ENCODE measurements around the gene DIO1. TPM values are rescaled to one million over a fixed set of nuclear protein-coding genes. Genes with fewer than 3 reads are reported as not detected.
A peak's percentile ranks its signal among the peaks of the same experiment; 100 is the strongest.

DIO1 gene
- polyA plus RNA-seq, 3 donors = 0.22 to 0.73 TPM; not detected in 1

DNA sequence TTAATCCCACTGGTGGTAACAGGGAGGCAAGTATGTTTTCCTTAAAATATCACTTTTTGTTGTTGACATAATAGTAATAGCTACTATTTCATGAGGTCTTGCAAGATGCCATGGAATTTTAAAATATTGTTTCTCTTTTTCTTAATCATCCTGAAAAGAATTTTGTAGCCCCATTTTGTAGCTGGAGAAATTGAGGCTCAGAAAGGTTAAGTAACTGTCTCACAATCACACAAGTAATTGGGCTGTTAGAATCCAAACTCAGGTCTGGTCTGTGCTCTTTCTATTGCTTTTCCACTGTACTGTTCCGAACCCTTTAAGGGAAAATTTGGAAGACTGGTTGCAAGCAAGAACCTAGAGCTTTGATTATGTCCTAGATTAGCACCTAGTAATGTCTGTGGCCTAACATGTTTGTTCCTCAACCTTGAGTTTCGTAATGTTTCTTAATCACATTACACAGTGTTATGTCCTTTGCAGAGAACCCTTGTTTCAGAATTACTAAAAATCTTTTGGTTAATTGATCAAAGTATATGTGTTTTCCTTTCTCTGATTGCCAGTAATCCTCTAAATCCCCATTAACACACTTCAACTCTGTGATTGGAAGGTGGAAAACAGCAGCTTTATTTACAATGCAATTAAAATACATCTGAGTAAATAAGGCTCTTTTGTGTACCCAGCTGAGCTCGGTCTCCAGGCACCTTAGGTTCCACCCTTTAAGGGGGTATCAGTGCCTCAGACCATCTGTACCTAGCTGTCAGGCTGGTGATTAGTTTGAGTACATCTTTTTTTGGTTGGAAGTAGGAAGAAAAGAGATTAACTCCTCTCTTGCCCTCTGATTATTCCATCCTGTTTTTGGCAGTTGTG lies 62.6 kb downstream of the DIO1 start:
- no peak overlapping the region for H3K4me3 Mint-ChIP-seq
- Histone ChIP-seq H3K4me1 (ENCODE audit: control insufficient read depth in 1 of 2, insufficient read depth in 2 of 2, low read length in 2 of 2) (peaks cover 7 to 15% of the 10 kb centered on the region in 2 donors), H3K79me2 (ENCODE audit: insufficient read depth, low read length) (no peaks in the 10 kb centered on the region), H3K27ac (ENCODE audit: low read depth in 1 of 2, low read length in 2 of 2) (peak overlapping the region in 1 of 2 donors; percentile 72), H4K20me1 (ENCODE audit: insufficient read depth, low read length) (no peaks in the 10 kb centered on the region), H3K4me2 (replicated peaks; ENCODE audit: extremely low read depth, low read length, poor library complexity, severe bottlenecking) (no peak overlapping the region), H3K36me3 (replicated peaks in 1 of 2; ENCODE audit: control insufficient read depth in 1 of 2, insufficient read depth in 2 of 2, low read length in 2 of 2) (peaks cover 20 to 35% of the 10 kb centered on the region in 2 donors), H3K27me3 (ENCODE audit: control insufficient read depth in 2 of 2, insufficient read depth in 2 of 2, low read length in 2 of 2) (no peaks in the 10 kb centered on the region), H3K4me3 (replicated peaks in 1 of 3; ENCODE audit: low read depth in 2 of 3, low read length in 3 of 3) (no peak overlapping the region), H3K9me3 (replicated peaks in 1 of 2; ENCODE audit: control insufficient read depth in 1 of 2, insufficient read depth in 1 of 2, low read length in 2 of 2) (no peaks in the 10 kb centered on the region), H3K9ac (ENCODE audit: insufficient read depth, low read length, poor library complexity, severe bottlenecking) (no peak overlapping the region), H2AFZ (ENCODE audit: insufficient read depth, low read depth, low read length, poor library complexity, severe bottlenecking) (peak overlapping the region; percentile 20)
- DNase-seq = peak in 1 of 3 donors; percentile 13
- H3K27ac Mint-ChIP-seq = peak overlapping the region in 3 of 7 donors; percentile 65 to 74 (median 73)
- peaks cover 0 to 2% (median 0%) of the 10 kb centered on the region in 7 donors for H3K9me3 Mint-ChIP-seq
- no peaks in the 10 kb centered on the region for H3K27me3 Mint-ChIP-seq (ENCODE audit: low read depth in 3 of 3)
- peaks cover 11% of the 10 kb centered on the region for H3K4me1 Mint-ChIP-seq
- no peak for TF ChIP-seq CTCF (IDR thresholded peaks at IDR 0.05)
- intact Hi-C loops (cut with micrococcal nuclease) = no loop called here
- peaks cover 31 to 47% of the 10 kb centered on the region in 2 donors for H3K36me3 Mint-ChIP-seq
- WGBS (ENCODE audit: insufficient coverage) = 100% methylated on average over 1 of the region's 3 CpGs

DNA sequence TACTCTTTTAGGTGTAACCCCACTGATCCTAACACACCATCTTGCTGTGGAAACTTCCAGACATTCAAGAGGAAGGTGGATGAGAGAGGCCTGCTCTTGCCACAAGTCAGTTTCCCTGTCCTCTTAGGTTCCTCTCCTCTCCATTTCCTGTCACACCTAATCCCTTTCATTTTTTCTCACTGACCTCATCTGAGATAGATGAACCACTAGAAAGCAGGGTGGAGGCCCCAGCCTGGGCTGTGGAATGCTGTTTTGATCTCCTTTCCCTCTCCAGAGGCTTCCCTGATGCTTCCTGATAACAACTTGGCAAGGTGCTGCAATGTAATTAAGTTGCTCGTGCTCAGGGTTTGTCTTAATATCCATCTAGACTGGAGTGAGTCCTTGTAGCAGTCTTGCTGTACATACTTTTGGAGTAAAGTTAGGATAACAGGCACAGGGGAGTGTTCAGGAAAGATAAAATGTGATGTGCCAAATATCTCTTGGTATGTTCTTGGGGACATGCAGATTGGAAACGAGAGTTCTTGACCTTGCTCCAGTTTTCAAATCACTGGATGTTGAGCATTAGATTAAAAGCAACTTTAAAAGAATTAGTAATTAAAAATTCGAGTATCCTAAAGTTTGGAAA lies 63.3 kb downstream of the DIO1 start:
- no peak for TF ChIP-seq CTCF (IDR thresholded peaks at IDR 0.05)
- peak overlapping the region; percentile 20 for H2AFZ ChIP-seq (ENCODE audit: insufficient read depth, low read depth, low read length, poor library complexity, severe bottlenecking)
- no peaks in the 10 kb centered on the region for H3K9me3 ChIP-seq (replicated peaks in 1 of 2; ENCODE audit: control insufficient read depth in 1 of 2, insufficient read depth in 1 of 2, low read length in 2 of 2)
- WGBS (ENCODE audit: insufficient coverage) = 88% methylated on average over 1 of the region's 3 CpGs
- Mint-ChIP-seq H3K27me3 (ENCODE audit: low read depth in 3 of 3) (no peaks in the 10 kb centered on the region), H3K4me3 (no peak overlapping the region), H3K36me3 (peaks cover 30 to 42% of the 10 kb centered on the region in 2 donors), H3K27ac (peak overlapping the region in 5 of 7 donors; percentile 10 to 74 (median 70)), H3K4me1 (peaks cover 11% of the 10 kb centered on the region), H3K9me3 (peaks cover 0 to 2% (median 0%) of the 10 kb centered on the region in 7 donors)
- H3K4me1 ChIP-seq (ENCODE audit: control insufficient read depth in 1 of 2, insufficient read depth in 2 of 2, low read length in 2 of 2) = peaks cover 7 to 15% of the 10 kb centered on the region in 2 donors
- H3K79me2 ChIP-seq (ENCODE audit: insufficient read depth, low read length) = no peaks in the 10 kb centered on the region
- DNase-seq = no peak
- intact Hi-C loops (cut with micrococcal nuclease) = no loop called here
- H3K36me3 ChIP-seq (replicated peaks in 1 of 2; ENCODE audit: control insufficient read depth in 1 of 2, insufficient read depth in 2 of 2, low read length in 2 of 2) = peaks cover 15 to 35% of the 10 kb centered on the region in 2 donors
- no peak overlapping the region for H3K4me3 ChIP-seq (replicated peaks in 1 of 3; ENCODE audit: low read depth in 2 of 3, low read length in 3 of 3)
- H3K9ac ChIP-seq (ENCODE audit: insufficient read depth, low read length, poor library complexity, severe bottlenecking) = no peak overlapping the region
- H3K27ac ChIP-seq (ENCODE audit: low read depth in 1 of 2, low read length in 2 of 2) = peak overlapping the region in 1 of 2 donors; percentile 72
- H3K4me2 ChIP-seq (replicated peaks; ENCODE audit: extremely low read depth, low read length, poor library complexity, severe bottlenecking) = no peak overlapping the region
- H4K20me1 ChIP-seq (ENCODE audit: insufficient read depth, low read length) = no peaks in the 10 kb centered on the region
- H3K27me3 ChIP-seq (ENCODE audit: control insufficient read depth in 2 of 2, insufficient read depth in 2 of 2, low read length in 2 of 2) = no peaks in the 10 kb centered on the region

All from CD14-positive monocyte (primary cell).